Midbrain (tissue), 1 donor: ENCODE measurements around the gene TC2N.
A peak's percentile ranks its signal among the peaks of the same experiment; 100 is the strongest.
"Not testable (repeated sequence)": the region's sequence is repeated elsewhere in the genome, so short reads cannot be mapped to it uniquely, and the experiment has no call there.

Experiments
- DNase-seq: peaks from one replicate; lab custom pipeline; 2025; lab: John Stamatoyannopoulos, UW

Gene TC2N

GRCh38 chr14:91889477-91890211 lies 22.3 kb upstream of the TC2N start:
- peak; percentile 27 for DNase-seq

- no peak for DNase-seq
These were observed 21.5 kb upstream of the TC2N start for GRCh38 chr14:91888641-91889476.

- no peak for DNase-seq
These were observed 19.6 kb upstream of the TC2N start for GRCh38 chr14:91886961-91887360.

GRCh38 chr14:91885839-91886238 lies 18.5 kb upstream of the TC2N start:
- DNase-seq = no peak

GRCh38 chr14:91885113-91885712 lies 17.9 kb upstream of the TC2N start:
- no peak for DNase-seq

GRCh38 chr14:91884664-91885063 lies 17.3 kb upstream of the TC2N start:
- no peak for DNase-seq

GRCh38 chr14:91883753-91884152 lies 16.4 kb upstream of the TC2N start:
- DNase-seq = no peak

GRCh38 chr14:91882776-91883175 lies 15.4 kb upstream of the TC2N start:
- no peak for DNase-seq

GRCh38 chr14:91882369-91882768 lies 15.0 kb upstream of the TC2N start:
- DNase-seq = no peak

- DNase-seq = no peak
These were observed 11.9 kb upstream of the TC2N start for GRCh38 chr14:91879196-91879595.

- no peak for DNase-seq
These were observed 10.9 kb upstream of the TC2N start for GRCh38 chr14:91878274-91878673.

GRCh38 chr14:91877376-91877915 lies 10.1 kb upstream of the TC2N start:
- no peak for DNase-seq

GRCh38 chr14:91876492-91876891 lies 9.2 kb upstream of the TC2N start:
- DNase-seq = no peak

GRCh38 chr14:91875525-91876286 lies 8.4 kb upstream of the TC2N start:
- DNase-seq = no peak

GRCh38 chr14:91873471-91874415 lies 6.4 kb upstream of the TC2N start:
- no peak for DNase-seq

GRCh38 chr14:91872517-91873470 lies 5.5 kb upstream of the TC2N start:
- DNase-seq = no peak

- no peak for DNase-seq
These were observed 4.7 kb upstream of the TC2N start for GRCh38 chr14:91872011-91872501.

- DNase-seq = not testable (repeated sequence)
These were observed 4.1 kb upstream of the TC2N start for GRCh38 chr14:91871401-91871800.

- no peak for DNase-seq
These were observed 3.6 kb upstream of the TC2N start for GRCh38 chr14:91870890-91871289.
